Stimulated activated CD4-positive, alpha-beta T cell treated with anti-CD3 and anti-CD28 coated beads, TNF-alpha, amount 100 ng/mL, for 4 hours (primary cell): Measurements from ENCODE around the gene NR4A2.

Experiments
- DNase-seq, 3 experiments: peaks; one replicate each; pipeline ENCODE4 v3.0.0-alpha.2; 2020; ENCODE audit warnings: low read depth in 3 of 3

Gene NR4A2

GRCh38 chr2:156340377-156340776 is 7.9 kb upstream of the NR4A2 start:
- no peak for DNase-seq

GRCh38 chr2:156339865-156340264 is 7.3 kb upstream of the NR4A2 start:
- no peak for DNase-seq

DNA sequence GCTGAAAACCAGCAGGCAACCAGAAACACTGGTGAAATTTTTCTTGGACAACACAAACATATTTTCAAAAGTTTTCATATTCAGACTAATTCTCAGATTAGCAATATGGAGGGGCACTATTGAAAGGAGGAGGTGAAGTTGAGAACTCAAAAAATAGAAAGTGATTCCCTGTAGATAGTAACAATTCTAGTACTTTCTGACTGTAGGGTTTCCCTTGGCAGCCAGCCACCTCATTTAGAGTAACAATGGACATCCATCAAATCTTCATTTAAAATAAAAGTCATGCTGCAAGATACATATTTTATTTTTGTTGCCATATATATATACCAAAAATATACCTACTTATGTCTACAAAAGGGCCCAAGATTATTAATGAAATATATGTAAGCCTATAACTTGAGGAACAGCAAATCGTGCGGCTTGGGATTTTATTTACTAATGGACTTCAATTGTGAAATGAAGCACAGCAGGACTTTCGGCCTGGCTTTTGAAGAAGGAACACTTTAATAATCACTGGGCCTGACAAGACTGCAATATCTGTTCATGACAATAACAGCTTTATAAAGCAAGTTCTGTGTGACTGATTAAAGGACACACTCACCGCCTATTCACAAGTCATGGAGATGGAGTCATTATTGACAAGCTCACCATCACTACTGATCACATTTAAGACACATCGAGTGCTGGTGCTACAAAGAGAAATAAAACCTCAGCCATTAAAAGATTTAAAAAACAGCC is 6.8 kb upstream of the NR4A2 start:
- no peak for DNase-seq

- DNase-seq, result no peak
Observed at GRCh38 chr2:156338578-156338977, 6.1 kb upstream of the NR4A2 start.

- peak; percentile 68 to 90 (median 84) for DNase-seq
Observed at GRCh38 chr2:156334496-156335478, 2.3 kb upstream of the NR4A2 start.

- DNase-seq, result peak in 1 of 3 experiments; percentile 43
Observed at GRCh38 chr2:156333951-156334495, 1.5 kb upstream of the NR4A2 start.

DNA sequence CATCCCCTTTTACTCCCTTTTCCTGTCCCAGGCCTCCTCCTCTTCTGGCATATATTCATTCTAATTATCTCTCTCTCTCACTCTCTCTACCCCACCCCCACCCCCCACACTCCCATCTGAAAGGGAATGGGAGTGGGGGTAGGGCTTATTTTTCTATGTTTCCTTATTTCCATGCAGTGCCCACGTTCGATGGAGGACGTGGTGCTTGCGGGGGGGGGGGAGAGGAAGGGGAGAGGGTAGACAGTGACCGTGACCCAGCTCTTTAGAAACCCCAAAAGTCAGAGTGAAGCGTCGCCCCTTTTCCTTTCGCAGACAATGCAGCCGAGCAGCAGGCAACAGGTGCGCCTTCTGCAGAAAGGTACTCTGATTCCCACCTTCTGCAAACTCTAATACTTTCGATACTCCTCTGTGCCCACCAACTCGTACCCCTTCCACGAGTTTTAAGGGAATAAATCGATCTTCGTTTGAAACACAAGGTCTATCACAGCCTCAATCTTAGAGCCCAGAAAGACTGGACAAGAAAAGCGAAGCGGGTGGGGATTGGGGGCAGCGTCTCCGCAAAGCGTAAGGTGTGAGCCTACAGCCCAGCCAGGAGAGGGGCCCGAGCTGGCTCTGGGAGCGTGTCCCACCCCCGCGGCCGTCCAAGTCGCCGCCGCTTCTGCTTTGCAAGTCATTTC is 891 bp upstream of the NR4A2 start:
- no peak for DNase-seq

GRCh38 chr2:156332284-156332533 is 312 bp downstream of the NR4A2 start:
- no peak for DNase-seq

DNA sequence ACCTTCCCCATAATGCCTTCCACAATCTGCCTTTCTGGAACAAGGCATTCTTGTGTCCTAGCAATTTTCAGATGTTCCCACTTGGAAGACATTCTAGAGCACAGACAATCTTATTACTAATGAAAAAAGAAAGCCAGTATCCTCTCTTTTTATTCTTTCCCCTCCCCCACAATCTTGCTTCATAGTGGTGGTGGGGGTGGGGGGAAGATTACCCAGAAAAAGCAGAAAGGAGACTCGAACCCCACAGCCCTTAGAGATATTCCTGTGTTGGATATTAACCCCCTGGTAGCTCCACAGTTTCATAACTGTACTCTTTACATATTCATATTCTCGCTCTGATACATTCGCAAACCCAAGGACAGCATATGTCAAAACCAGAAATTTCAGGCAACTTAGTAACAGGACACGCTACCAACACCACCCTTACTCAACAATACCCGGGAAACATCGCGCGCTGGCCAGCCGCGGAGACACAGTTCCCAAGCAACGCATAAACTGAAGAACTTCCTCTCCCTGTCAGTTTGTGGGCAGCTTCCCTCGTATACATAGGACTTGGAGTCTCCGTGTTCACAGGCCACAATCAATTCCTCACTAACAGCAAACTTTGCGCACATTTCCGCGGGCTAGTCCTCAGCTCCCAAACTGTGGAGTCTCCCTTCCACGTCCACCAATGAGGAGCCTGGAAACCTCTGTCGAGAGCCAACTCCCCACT is 793 bp downstream of the NR4A2 start:
- no peak for DNase-seq

DNA sequence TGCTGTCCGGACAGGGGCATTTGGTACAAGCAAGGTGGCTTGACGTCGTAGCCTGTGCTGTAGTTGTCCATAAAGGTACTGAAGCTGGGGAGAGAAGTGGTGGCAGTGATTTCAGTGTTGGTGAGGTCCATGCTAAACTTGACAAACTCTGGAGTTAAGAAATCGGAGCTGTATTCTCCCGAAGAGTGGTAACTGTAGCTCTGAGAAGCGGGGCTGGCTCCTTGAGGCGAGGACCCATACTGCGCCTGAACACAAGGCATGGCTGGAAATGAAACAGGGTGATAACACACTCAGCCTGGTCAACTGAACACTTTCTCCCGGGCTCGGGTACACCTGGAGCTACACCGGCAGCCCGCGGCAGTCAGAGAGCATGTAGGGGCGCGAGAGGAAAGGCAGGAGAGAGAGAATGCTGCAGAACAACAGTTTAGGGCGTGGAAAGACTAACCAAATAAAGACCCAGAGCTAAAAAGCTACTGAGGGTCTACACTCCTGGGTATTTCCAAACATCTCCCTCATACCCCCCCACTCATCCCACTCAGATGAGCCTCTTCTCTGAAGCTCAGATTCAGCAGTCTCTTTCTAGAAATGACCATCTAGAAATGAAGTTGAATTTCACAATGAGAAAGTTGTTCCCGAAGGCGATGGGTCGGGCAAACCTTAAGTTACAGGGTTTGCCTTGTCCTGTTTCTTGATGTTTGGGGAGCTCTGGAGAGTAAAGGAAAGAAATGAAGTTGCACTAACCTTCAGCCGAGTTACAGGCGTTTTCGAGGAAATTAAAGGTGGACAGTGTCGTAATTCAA is 2.4 kb downstream of the NR4A2 start:
- DNase-seq, result no peak

DNA sequence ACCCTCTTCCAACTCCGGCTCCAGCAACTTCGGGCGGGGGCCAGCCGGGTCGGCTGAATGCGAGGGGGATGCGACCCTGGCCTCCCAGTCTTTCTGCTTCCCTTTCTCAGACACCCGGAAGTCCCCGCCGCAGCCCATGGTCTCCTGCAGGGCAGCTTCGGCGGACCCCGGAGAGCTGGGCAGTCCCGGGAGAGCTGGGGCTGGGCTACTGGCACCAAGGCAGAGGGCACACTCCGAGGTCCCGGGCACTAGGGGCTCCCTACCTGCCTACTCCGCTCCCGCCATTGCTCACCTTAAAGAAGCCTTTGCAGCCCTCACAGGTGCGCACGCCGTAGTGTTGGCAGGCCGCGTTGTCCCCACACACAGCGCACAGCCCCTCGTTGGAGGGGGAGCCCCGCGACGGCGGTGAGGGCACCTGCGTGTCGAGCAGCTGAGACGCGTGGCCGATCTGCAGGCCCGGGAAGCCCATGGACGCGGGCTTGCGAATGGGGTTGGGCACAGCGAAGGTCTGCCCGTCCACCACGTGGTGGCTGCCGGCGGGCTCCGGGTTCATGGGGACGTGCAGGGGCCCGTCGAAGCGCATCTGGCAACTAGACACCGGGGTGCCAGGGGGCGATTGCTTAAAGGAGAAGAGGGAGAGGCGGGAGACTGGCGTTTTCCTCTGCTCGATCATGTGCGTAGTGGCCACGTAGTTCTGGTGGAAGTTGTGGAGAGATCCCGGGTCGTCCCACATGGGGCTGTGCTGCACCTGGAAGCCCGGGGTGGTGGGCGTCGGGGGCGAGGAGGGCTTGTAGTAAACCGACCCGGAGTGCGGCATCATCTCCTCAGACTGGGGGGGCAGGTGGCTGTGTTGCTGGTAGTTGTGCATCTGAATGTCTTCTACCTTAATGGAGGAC is 3.2 kb downstream of the NR4A2 start:
- DNase-seq, result no peak

- no peak for DNase-seq
Observed at GRCh38 chr2:156327835-156328695, 4.5 kb downstream of the NR4A2 start.

DNA sequence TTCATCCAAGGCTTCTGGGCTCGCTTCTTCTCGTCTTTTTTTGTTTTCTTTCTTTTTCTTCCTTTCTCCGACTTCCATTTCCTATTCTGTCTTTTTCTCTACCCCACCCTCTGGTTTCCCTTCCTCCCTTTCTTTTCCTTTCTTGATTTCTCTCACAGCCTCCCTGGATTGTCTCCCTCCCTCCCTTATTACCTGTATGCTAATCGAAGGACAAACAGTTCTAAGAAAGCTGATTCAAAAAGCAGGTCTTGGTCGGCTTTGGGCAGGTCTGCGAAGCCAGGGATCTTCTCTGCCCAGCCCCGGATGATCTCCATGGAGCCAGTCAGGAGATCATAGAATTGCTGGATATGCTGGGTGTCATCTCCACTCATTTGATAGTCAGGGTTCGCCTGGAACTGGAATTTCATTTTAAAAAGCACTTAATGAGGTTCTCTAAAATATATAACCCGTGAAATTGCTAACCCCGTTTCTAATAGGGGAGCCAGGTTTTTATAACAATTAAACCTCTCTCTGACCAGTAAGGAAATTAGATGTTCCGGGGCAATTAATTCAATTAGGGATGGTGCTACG is 5.9 kb downstream of the NR4A2 start:
- DNase-seq, result no peak

GRCh38 chr2:156325688-156326525 is 6.6 kb downstream of the NR4A2 start:
- DNase-seq, result no peak

GRCh38 chr2:156323754-156324153 is 8.8 kb downstream of the NR4A2 start:
- no peak for DNase-seq

- no peak for DNase-seq
Observed at GRCh38 chr2:156322686-156323231, 9.8 kb downstream of the NR4A2 start.

DNA sequence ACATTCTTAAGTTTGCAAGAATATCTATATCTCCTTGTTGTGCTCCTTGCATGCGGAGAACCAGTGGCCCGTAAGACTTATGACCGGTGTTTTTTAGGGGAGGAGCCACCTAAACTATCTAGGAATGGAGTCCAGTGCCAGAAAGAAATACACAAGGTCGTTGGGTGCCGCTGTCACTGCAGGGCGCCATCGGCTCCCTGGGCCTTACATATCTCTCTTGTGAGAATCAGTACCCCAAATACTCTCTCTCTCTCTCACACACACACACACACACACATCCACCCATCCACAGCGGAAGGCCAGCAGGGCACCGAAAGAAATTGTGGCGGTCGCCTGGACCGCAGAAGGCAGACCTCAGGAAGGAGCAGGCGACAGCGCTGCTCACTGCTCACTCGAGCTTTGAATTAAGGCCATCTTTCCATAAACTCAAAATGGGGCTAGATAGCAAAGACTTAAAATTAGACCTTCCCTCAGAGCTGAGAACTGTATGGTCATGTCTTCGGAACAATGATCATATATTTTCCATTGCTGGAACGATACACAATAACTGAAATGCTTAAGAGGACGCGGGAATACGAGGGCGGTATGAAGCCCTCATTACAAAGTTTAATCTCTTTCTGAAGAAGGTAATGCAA is 10.4 kb downstream of the NR4A2 start:
- DNase-seq, result no peak
